GM21381 (cell line): ENCODE results near the gene REPS2.

Experiments
- ATAC-seq: cut with Tn5 transposase; IDR thresholded peaks from one replicate; pipeline ENCODE4 v1.9.1; 2021; ENCODE audit warnings: mild to moderate bottlenecking, moderate library complexity; ENCODE audit not compliant: unreplicated experiment

Gene REPS2

GRCh38 chrX:17077361-17077760 is 130.9 kb downstream of the REPS2 start:
- ATAC-seq: no peak

- ATAC-seq: no peak
Observed at GRCh38 chrX:17078031-17078720, 131.7 kb downstream of the REPS2 start.

DNA sequence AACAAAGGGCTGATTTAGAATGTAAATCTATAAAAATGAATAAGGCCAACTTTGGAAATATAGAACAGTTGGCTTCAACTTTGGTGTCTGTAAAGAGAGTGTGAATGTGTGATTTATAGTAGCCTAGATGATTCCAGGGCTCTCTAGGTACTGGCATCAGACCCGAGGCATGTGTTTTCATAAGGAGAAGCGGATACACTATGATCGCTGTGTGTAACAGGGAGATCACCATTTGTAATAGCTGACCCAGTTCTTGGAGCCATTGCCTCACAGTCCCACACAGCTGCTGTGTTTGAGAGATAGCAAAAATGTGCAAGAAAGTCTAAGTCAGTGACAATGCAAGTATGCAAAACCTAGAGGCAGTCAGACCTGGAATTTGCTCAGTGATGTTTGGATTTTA is 135.1 kb downstream of the REPS2 start:
- ATAC-seq: no peak

DNA sequence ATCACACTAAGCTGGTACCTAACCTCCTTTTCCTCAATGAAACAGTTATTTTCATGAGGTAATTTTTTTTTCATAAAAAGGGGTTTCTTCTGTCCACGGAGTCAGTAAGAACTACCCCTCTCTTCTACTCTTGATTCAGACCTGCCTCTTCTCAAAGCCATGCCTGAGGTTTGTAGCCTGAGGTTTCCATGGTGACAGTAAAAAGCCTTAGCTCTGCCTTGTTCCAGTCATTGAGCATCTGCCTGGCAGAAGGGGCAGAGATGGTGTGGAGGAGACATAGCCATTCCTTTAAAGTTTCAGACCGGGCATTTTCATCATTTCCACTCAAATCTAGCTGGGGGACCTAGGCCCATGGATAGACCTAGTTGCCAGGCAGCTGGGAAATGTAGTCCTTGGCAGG is 135.5 kb downstream of the REPS2 start:
- ATAC-seq: no peak

- ATAC-seq: no peak
Observed at GRCh38 chrX:17082831-17083230, 136.4 kb downstream of the REPS2 start.

- ATAC-seq: no peak
Observed at GRCh38 chrX:17086317-17086716, 139.9 kb downstream of the REPS2 start.

DNA sequence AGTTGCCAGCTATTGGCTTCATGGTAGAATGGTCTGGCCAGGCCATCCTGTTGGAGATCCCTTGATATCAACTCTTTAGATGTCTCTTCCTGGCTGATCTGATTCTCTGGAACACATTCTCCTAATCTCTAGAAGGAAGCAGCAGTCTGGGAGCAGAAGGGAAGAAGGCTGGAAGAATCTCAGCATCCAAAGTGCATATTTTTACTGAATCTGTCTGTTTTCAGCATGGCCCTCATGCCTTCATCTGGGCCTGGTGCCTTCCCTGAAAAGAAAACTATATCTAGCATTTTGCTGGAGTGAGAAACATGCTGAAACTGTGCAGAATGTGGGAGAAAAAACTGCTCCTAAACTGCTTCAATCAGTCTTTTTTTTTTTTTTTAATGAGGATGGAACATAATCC is 148.7 kb downstream of the REPS2 start:
- ATAC-seq: no peak

- no peak for ATAC-seq
Observed at GRCh38 chrX:17098516-17099247, 152.2 kb downstream of the REPS2 start.

- ATAC-seq: no peak
Observed at GRCh38 chrX:17104433-17104832, 158.0 kb downstream of the REPS2 start.

DNA sequence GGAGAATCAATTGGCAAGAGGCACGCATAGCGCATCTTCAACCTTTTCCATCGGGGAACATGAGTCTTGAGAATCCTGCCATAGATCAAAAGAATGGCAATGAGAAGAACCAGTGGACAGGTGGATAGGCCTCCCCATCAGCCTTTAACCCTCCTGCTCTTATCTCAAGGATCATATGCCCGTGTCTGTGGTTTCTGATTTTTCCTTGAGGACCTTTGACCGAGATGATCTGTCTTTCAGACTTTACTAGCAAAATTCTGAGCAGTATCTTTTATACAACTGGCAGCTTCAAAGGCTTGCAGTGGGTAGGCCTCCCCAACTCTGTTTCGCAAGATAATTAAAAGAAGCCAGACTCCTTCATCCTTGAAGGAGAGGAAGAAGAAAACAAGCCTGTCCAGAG is 174.4 kb downstream of the REPS2 start:
- no peak for ATAC-seq

GRCh38 chrX:17154001-17154400 is 207.5 kb downstream of the REPS2 start:
- ATAC-seq: no peak

DNA sequence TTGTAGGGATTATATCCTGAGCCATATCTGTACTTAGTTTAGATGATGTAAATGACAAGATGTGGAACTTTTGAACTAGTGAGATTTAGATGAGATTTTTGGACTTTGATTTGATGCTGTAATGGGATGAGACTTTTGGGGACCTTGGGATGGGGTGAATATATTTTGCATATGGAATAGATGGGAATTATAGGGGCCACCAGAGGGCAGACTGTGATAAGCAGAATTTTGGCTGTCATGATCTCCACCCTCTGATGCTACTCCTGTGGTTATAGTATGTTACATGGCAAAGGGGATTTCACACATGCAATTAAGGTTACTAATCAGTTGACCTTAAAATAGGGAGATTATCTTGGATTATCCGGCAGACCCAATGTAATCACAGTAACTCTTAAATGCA is 214.5 kb downstream of the REPS2 start:
- no peak for ATAC-seq

GRCh38 chrX:17161991-17162390 is 215.5 kb downstream of the REPS2 start:
- no peak for ATAC-seq

- no peak for ATAC-seq
Observed at GRCh38 chrX:17164079-17164478, 217.6 kb downstream of the REPS2 start.

- no peak for ATAC-seq
Observed at GRCh38 chrX:17164941-17165340, 218.5 kb downstream of the REPS2 start.

GRCh38 chrX:17167915-17168314 is 221.5 kb downstream of the REPS2 start:
- no peak for ATAC-seq

DNA sequence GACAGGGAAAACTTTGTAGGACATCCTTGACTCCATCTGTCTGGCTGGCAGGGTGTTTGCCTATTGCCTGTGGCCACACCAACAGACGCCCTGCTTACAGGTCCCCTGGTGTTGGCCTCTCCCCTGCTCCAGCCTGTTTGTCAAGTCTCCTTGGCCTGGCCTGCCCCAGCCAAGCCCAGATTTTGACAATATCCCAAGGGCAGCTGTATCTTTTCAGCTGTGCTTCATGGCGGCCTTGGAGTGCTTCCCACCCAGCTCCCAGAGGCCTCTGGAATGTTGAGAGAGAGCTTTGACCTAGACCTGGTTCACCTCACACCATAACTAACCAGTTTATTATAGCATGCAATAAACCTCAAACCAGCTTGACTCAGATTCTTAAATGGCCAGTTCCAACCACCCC is 224.5 kb downstream of the REPS2 start:
- no peak for ATAC-seq

DNA sequence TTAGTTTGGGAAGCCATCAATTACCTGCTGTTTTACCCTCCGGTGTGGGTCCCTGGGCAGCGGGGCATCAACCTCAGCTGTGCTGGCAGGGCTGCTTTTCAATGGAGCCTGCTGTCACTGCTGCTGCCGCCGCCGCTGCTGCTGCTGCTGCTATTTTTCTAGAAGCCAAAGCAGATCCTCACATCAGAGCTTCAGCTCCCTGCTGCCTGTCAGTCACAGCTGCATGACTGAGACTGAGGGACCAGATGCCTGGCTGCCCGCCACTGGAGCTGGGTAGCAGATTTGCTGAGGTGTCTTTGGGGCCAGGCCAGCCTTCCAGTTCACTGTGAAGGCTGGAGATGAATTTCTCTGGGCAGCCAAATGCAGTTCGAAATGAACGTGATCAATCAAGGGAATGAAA is 228.2 kb downstream of the REPS2 start:
- ATAC-seq: no peak

GRCh38 chrX:17182317-17182716 is 235.9 kb downstream of the REPS2 start:
- no peak for ATAC-seq

DNA sequence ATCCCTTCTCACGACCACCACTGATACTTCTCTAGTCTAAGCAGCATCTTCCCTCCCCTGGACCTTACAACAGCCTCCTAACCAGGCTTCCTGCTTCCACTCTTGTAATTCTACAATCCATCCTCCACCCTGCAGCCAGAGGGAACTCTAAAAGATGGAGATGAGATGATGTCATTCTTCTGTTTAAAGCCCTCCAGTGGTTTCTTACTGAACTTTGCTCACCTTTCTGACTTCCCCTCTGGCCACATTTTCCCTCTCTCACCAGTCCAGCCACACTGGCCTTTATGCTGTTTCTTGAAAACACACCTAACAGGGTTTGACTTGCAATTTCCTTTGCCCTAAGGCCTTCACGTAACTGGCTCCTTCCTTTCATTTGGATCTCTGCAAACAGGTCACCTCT is 237.1 kb downstream of the REPS2 start:
- ATAC-seq: no peak

GRCh38 chrX:17185431-17185830 is 239.0 kb downstream of the REPS2 start:
- no peak for ATAC-seq

DNA sequence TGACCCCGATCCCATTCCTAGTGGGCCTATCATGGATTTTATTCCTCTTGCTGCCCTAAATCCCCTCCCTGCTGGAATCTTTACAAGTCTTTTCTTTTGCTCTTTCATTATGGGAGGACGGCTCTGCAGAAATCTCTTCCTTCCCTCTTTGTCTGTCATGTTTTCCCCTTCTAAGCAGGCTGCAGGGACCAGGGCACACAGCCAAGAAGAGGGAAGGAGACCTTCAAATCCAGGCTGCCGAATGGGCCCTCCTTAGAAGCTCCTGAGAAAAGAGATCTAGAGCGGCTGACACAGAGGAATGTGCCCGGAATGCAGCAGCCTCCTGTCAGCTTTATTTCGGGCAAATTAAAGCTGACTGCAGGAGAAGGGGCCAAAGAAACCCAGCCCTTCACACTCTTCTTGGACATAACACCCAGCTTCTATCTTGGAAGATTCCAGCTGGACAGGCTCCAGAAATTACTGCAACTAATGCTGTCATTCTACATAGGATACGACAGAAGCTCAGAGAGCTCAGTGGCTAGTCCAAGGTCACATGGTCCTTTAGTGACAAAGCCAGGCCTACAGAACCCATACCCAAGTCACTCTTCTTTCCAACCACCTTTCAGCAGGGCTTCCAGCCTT is 240.8 kb downstream of the REPS2 start:
- ATAC-seq: no peak
